GM15510 (cell line): ENCODE results near the gene NF1.

ENCODE experiments used
- POLR2A ChIP-seq: IDR thresholded peaks from 3 replicates; pipeline ENCODE4 v1.6.1; 2011; ENCODE audit warnings: borderline replicate concordance; ENCODE audit not compliant: insufficient read length; ENCODE audit errors: extremely low read depth

NF1 gene

DNA sequence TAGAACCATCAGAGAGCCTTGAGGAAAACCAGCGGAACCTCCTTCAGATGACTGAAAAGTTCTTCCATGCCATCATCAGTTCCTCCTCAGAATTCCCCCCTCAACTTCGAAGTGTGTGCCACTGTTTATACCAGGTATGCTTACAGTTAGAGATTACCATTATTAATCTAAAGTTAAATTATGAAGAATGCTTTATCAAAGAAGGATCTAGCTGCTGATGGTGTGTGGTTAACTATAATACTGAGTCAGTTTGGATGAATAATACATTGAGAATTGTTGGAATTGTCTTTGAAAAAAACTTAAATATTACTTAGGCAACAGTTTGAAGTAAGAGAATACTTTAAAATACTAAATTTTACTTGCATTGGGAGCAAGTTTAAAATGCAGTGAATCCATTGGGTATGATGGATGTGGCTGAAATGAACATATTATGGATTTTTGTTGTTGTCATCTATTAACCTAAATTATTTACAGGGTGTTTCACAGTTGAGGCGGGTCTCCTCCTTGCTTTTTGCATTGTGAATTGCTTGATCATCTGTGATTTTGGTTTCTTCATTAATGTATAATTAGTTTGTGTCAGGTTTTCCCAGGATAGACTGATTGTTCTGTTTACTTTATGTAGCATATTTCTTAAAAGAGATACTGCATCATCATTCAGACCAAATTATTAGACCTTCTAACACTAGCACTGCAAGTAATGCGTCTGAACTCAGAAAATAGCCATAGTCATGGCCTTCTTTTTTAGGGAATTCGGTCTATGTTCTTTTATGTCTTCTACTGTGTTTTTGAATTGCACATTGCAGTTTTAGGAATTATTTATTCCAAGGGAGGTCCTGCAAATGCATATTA is 154.4 kb downstream of the NF1 start:
- TF ChIP-seq POLR2A, result no peak

DNA sequence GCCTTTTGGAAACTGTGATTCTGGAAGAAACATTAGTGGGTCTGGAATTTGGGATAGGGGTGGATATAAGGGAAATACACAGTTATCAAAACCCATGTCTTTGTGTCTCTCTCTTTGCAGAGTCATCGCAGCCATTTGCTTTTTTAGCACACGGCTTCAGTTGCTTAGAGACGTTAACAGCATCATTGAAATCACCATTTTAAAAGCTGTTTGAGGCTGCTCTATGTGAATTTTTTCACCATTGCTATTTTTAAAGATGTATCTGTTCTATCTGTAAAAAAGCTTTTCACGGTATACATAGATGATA is 155.0 kb downstream of the NF1 start:
- TF ChIP-seq POLR2A, result no peak

DNA sequence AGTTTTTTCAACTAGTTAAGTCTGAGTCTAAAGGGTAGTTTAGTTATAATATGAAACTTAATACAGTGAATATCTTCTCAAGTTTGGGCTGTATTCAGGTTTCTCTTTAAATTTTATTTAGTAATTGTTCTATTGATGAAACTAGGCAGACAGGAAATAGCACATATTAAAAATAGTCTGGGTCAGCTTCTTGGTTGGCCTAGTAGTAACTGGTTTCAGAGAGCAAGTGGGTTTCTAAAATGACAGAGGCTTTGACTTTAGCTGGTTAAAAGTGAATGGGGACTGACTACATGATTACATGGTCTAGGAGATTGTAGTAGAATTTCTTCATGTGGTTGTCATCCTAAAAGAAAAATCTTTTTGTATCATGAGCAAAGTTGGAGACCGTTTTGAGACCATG is 155.5 kb downstream of the NF1 start:
- TF ChIP-seq POLR2A, result no peak

DNA sequence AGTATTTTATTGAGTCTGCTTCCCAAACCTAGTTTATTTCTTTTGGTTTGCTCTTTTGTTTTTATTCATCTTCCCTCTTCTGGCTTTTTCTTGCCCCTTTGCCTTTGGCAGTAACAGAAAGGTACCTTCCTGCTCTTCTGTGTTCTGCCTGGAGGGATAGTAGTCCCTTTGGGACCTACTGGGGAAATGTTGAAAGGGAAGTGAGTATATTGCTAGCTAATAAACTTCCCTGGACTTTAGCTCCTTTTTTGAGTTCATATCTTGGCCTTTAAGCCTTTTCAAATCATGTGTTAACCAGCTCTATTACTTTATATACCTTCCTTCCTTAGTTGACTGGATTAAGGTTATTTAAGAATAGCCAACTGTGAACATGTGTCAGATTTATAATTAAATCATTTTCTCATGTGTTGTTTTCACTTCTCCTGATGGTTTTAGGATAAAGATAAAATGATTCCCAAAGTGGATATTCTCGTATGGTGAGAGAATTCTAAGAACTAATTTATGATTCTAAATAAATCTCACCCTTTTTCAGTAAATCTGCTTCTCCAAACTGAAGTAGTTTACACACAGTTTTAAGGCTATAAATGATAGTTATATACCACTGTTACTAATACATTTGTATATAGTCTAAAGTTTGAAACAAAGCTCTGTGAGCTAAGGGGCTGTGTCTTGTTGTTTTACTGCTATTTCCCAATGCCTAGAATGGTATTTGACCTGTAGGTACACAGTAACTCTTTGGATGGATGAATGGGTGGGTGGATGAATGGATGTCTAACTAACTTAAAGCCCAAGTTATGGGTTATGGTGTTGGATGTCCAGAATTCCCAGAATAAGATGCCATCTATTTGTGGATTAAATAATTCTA is 156.6 kb downstream of the NF1 start:
- TF ChIP-seq POLR2A, result no peak

DNA sequence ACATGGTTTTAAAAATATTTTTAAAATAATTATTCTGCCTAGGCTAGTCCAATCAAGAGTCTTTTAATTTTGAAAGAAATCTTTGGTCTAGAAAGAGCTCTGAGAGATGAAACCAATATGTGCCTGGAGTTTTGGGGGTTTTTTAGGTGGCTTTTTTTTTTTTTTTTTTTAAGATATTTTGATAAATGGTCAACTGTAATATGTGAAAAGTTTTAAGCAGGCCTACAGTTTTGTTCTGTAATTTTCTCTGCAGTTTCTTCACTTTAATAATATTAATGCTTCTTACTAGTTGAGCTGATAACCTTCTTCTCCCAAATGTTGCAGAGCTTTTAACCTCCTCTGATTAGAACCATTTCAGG is 157.2 kb downstream of the NF1 start:
- TF ChIP-seq POLR2A, result no peak

DNA sequence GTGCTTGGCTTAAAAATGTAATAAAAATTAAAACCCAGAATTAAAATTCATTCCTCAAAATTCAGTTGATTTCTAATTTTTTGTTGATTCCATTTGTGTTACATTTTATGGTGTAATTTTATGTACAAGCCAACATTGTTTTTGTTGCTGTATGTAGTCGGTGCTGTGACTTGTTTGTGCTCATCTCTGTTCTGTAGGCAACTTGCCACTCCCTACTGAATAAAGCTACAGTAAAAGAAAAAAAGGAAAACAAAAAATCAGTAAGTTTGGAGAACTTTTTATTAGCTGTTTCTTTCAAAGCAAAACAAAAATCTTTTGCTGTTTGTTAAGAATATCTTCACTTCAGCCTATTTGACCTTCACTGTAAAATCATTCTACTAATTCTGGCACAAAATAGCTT is 158.0 kb downstream of the NF1 start:
- TF ChIP-seq POLR2A, result no peak

DNA sequence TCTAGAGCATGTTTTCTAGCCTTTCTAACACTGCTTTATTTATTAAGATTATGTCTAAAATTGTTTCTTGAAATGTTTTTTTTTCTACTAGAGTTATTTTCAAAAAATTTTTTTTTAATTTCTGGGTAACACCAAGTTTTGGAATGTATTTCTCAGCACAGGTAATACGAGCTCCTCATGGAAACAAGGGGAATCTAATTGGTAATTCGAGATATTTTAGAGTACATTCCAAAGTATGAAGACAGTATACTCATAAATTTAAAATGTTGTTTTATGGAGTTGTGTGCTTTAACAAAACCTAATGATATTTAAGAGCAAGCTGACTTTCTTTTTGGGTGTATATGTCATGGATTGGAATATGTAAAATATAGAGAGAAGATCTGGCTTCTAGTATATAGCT is 159.9 kb downstream of the NF1 start:
- TF ChIP-seq POLR2A, result no peak

DNA sequence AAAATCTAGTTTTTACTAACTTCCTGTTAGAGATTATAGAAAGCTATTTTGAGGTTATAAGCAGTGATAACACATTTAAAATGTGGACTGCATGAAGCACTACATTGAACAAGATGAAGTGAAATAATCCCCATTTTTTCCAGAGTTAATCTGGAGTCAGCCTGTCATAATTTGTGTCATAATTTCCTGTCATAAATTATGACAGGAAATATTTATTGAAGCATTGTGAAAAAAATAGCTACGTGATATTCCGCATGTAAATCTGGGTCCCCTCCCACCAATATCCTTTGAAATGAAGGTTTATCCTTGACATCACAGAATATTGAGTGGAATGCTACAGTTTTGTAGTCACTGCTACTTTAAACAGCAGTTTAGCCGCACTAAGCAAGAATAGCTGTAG is 162.2 kb downstream of the NF1 start:
- no peak for TF ChIP-seq POLR2A

DNA sequence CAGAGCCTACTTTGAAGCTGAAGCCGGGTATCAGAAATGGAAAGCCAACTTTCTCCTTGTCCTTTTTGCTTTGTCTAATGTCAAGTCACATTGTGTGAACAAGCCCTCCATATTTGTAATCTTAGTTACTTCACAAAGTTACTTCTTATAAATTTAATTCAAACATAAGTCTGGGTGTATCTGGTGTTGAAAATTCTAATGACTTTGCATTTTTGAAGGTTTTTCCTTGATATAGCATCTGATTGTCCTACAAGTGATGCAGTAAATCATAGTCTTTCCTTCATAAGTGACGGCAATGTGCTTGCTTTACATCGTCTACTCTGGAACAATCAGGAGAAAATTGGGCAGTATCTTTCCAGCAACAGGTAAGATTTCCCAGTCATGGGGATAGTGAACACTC is 165.4 kb downstream of the NF1 start:
- TF ChIP-seq POLR2A, result no peak

DNA sequence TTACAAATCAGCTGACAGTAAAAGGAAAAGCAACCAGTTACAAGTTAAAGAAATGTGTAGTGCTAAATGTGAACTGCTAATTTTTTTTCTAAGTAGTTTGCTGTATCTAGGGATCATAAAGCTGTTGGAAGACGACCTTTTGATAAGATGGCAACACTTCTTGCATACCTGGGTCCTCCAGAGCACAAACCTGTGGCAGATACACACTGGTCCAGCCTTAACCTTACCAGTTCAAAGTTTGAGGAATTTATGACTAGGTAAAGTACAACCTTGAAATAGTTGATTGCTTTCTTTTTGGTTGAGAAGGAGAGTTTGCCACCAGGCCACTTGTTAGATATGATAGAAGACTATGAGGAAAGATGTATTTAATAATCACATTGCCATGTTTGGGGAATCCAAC is 166.8 kb downstream of the NF1 start:
- TF ChIP-seq POLR2A, result no peak

DNA sequence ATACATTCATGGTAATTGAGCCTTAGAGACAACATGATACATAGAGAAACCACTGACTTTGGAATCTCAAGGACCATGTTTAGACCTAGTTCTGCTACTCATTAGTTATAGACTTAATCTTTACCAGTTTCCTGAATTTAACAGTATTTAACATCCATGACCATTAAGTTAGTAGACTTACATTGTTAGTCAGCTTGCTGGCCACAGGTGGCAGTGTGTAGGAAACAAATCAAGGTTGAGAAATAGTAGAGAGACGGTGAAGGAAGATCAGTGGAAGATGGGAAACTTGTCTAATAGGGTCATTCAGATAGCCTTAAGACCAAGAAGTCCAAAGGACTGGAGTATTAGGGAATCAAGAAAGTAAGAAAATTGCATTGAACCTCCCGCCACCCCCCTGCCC is 171.3 kb downstream of the NF1 start:
- TF ChIP-seq POLR2A, result no peak

DNA sequence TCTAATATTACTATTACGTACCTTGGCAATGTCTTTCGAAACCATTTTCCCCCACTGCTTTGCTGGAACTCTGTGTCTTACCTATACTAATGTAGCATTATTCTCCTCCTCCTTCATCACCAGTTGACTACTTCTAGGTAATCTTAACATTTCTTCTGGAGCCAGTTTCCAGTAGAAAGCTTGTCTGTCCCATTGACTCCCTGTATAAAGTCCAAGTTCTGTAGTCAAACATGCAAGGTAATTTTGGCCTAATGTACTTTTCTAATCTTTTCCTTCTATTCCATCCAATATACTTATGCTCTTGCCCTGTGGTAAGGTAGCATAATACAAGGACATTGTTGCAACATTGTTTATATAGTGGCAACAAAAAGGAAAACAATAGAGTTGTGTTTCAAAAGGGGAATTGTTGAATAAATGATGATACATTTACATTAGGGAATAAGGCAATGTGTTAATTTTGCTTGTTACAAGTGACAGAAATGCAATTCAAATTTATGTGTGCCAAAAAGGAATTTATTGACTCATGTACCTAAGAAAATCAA is 174.3 kb downstream of the NF1 start:
- TF ChIP-seq POLR2A, result no peak

DNA sequence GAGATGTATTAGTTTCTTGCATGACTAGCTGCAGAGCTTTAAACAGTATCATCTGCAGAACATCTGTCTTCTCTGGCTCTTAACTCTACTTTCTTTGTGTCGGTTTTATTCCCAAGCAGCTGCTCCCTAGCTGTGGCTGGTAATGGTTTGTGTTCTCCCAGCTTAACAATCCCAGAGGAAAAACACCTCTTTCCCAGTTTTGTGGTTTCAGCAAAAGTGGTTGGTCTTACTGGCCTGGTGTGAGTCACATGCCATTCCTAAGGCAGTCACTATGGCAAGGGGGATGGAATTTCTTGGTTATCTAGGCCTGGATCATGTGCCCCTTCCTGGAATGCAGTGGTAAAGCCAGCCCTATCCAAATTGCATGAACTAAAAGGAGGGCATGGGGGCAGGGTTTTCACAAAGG is 174.8 kb downstream of the NF1 start:
- TF ChIP-seq POLR2A, result no peak

DNA sequence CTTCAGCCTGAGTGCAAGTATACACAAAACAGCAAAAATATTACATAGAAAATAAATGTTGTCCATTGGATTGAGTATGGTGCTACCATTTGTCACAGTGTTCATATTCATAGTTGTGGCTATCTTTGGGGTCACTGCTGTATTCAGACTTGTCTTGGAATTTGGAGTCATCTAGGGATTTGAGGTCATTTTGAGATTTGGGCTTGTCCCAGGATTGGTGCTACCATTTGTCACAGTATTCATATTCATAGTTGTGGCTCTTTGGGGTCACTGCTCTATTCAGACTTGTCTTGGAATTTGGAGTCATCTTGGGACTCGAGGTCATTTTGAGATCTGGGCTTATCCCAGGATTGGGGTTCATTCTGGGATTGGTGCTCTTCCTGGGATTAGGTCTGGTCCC is 177.5 kb downstream of the NF1 start:
- no peak for TF ChIP-seq POLR2A

DNA sequence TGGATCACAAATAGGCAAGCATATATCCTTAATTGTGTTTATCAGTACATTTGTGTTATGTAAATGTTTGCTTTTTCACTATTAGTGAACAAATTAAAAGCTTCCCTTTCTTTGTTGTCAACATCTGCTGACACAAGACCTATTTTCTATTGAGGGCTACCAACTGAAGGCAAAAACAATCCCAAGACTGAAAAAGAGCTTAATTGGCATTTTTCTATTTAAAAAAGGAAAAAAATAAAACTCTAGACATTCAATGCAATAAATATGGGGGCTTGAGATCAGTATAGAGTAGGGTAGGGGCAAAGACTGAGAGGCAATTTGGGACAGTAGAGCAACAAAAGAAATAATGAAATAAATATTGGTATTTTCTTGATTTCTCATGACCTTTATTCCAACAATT is 178.0 kb downstream of the NF1 start:
- no peak for TF ChIP-seq POLR2A

DNA sequence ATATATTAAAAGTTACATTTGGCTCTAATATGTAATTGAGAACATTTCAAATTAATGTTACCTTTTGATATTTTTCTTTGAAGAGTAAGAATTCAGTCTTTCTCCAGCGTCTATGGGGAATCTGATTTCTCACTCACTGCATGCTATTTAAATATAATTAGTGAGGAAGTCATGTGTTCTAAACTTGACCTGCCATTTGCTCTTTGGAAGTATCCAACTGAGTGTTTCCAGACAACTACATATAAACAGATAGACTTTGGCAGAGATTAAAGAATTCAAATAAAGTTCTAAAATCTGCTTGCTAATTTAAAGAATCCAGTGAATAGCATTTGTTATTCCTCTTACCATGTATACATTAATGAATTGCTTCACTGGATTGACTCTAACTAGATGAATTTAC is 178.7 kb downstream of the NF1 start:
- no peak for TF ChIP-seq POLR2A
